ENCODE measurements around the gene TSPAN16.

The TSPAN16 gene

GRCh38 chr19:11355160-11356073 is 59.5 kb downstream of the TSPAN16 start, which contains the start of gene PLPPR2 (continued):
- peak; percentile 81; the same call in 1 of the 2 replicates for TF ChIP-seq ZSCAN5A (tag by site-specific recombination; IDR thresholded peaks at IDR 0.05)
- no peak for TF ChIP-seq ZNF184 (tag by site-specific recombination; IDR thresholded peaks at IDR 0.05)
- peak; percentile 72; the same call in 1 of the 2 replicates for TF ChIP-seq KLF16 (tag by site-specific recombination; IDR thresholded peaks at IDR 0.05)
- no peak for TF ChIP-seq ZNF645 (tag by site-specific recombination; IDR thresholded peaks at IDR 0.05)
- peak; percentile 37; the same call in 1 of the 2 replicates for TF ChIP-seq ZBTB20 (tag by site-specific recombination; IDR thresholded peaks at IDR 0.05)
- TF ChIP-seq ZNF624 (tag by site-specific recombination; IDR thresholded peaks at IDR 0.05) = no peak
- no peak for TF ChIP-seq ZNF433 (tag by site-specific recombination; IDR thresholded peaks at IDR 0.05; ENCODE audit: low read depth)
- peak; percentile 69 for TF ChIP-seq PRDM10 (tag by site-specific recombination; IDR thresholded peaks at IDR 0.05)
- no peak for TF ChIP-seq ZNF211 (tag by site-specific recombination; IDR thresholded peaks at IDR 0.05; ENCODE audit: low read depth)
- peak; percentile 84 for TF ChIP-seq ZNF792 (tag by site-specific recombination; IDR thresholded peaks at IDR 0.05)
- TF ChIP-seq ZNF549 (tag by site-specific recombination; IDR thresholded peaks at IDR 0.05) = no peak
- TF ChIP-seq ZNF600 (tag by site-specific recombination; IDR thresholded peaks at IDR 0.05) = peak; percentile 63; the same call in 1 of the 2 replicates
- no peak for TF ChIP-seq GLI2 (tag by site-specific recombination; IDR thresholded peaks at IDR 0.05; ENCODE audit: borderline replicate concordance, low read depth)
- TF ChIP-seq ZSCAN16 (tag by site-specific recombination; IDR thresholded peaks at IDR 0.05) = no peak
- no peak for TF ChIP-seq ZNF704 (tag by site-specific recombination; IDR thresholded peaks at IDR 0.05)
- peak; percentile 92; the same call in 1 of the 2 replicates for TF ChIP-seq ZBTB7A (tag by site-specific recombination; IDR thresholded peaks at IDR 0.05; ENCODE audit: low read depth)
- no peak for TF ChIP-seq IKZF3 (tag by site-specific recombination; IDR thresholded peaks at IDR 0.05)
- TF ChIP-seq MYNN (tag by site-specific recombination; IDR thresholded peaks at IDR 0.05; ENCODE audit: borderline replicate concordance) = no peak
- TF ChIP-seq WT1 (tag by site-specific recombination; IDR thresholded peaks at IDR 0.05) = no peak
- no peak for TF ChIP-seq ZNF223 (tag by site-specific recombination; IDR thresholded peaks at IDR 0.05)
- no peak for TF ChIP-seq RBAK (tag by site-specific recombination; IDR thresholded peaks at IDR 0.05)
- no peak for TF ChIP-seq ZNF174 (tag by site-specific recombination; IDR thresholded peaks at IDR 0.05)
- peak; percentile 76; the same call in 1 of the 2 replicates for TF ChIP-seq ZNF324 (tag by site-specific recombination; IDR thresholded peaks at IDR 0.05)
- no peak for TF ChIP-seq ZNF302 (tag by site-specific recombination; IDR thresholded peaks at IDR 0.05; ENCODE audit: low read depth)
- peak; percentile 11; the same call in 1 of the 2 replicates for TF ChIP-seq YY1 (tag by site-specific recombination; IDR thresholded peaks at IDR 0.05)
- TF ChIP-seq ZNF214 (tag by site-specific recombination; IDR thresholded peaks at IDR 0.05; ENCODE audit: borderline replicate concordance) = no peak
- no peak for TF ChIP-seq ZNF558 (tag by site-specific recombination; IDR thresholded peaks at IDR 0.05)
- no peak for TF ChIP-seq ZNF366 (tag by site-specific recombination; conservative IDR thresholded peaks at IDR 0.05)
- no peak for TF ChIP-seq HOXC10 (CRISPR knock-in tag; IDR thresholded peaks at IDR 0.05)
- peak; percentile 42 for TF ChIP-seq SP3 (tag by site-specific recombination; IDR thresholded peaks at IDR 0.05)
- no peak for TF ChIP-seq ZNF660 (tag by site-specific recombination; IDR thresholded peaks at IDR 0.05)
- TF ChIP-seq BCL11B (tag by site-specific recombination; IDR thresholded peaks at IDR 0.05; ENCODE audit: low read depth) = peak; percentile 84; the same call in 1 of the 2 replicates
- TF ChIP-seq ZNF530 (tag by site-specific recombination; IDR thresholded peaks at IDR 0.05; ENCODE audit: low read depth) = no peak
- TF ChIP-seq ZIC2 (tag by site-specific recombination; IDR thresholded peaks at IDR 0.05) = no peak; the same call in 1 of the 2 replicates
